MM.1S (cell line): ENCODE results near the gene MSI2.

ENCODE experiments used
- EZH2phosphoT487 ChIP-seq: fragments of 300-600 bp; sonication (generic); IDR thresholded peaks from 2 replicates; pipeline ENCODE4 v1.6.1; 2018; ENCODE audit warnings: antibody characterized with exemption, low read length
- TF ChIP-seq, protein P1 (sequence below): fragments of 300-600 bp; sonication (generic); IDR thresholded peaks from 2 replicates; pipeline ENCODE4 v1.5.1; 2016; ENCODE audit warnings: antibody characterized with exemption, low read length, mixed read lengths

DNA sequence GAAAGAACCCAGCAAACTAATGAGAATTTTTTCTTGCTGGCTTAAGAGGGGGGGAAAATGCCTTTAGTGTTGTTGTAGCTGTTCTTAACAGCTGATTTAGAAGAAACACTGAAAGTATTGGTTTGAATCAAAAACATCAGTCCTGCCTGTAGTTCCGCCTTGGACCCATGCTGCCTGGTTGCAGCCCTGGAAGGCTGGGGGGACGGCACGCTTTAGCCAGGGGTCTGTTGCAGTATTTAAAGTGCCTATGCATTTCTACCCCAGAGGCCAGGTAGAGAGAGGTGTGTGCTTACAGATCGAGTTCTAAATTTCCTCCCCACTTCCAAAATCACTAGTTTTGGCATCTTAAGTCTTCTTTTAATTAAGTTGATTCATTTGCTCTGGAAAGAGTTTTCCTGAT lies 286.9 kb downstream of the MSI2 start:
- TF ChIP-seq, protein P1, sequence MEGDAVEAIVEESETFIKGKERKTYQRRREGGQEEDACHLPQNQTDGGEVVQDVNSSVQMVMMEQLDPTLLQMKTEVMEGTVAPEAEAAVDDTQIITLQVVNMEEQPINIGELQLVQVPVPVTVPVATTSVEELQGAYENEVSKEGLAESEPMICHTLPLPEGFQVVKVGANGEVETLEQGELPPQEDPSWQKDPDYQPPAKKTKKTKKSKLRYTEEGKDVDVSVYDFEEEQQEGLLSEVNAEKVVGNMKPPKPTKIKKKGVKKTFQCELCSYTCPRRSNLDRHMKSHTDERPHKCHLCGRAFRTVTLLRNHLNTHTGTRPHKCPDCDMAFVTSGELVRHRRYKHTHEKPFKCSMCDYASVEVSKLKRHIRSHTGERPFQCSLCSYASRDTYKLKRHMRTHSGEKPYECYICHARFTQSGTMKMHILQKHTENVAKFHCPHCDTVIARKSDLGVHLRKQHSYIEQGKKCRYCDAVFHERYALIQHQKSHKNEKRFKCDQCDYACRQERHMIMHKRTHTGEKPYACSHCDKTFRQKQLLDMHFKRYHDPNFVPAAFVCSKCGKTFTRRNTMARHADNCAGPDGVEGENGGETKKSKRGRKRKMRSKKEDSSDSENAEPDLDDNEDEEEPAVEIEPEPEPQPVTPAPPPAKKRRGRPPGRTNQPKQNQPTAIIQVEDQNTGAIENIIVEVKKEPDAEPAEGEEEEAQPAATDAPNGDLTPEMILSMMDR: no peak
- no peak for TF ChIP-seq EZH2phosphoT487
